Suppressor macrophage (primary cell): ENCODE measurements around the gene NR2E3.

Source experiments
- DNase-seq, 4 experiments: peaks; one replicate each; pipeline ENCODE4 v3.0.0-alpha.2; 2020 to 2022
- total RNA-seq, 17 experiments: gene quantifications; one replicate each; lab custom pipeline; 2026; ENCODE audit warnings: mixed read lengths in 6 of 17, inconsistent platforms in 3 of 17; lab: John Stamatoyannopoulos, UW

The NR2E3 gene
- 0 to 1.1 (median 0) reads per million in 17 experiments for total RNA-seq

GRCh38 chr15:71810256-71811035, at the start of gene NR2E3:
Gene NR2E3 (plus strand): TSS chr15:71810554. CDS start chr15:71810744, 190 bp downstream.
- DNase-seq = no peak

GRCh38 chr15:71760852-71761251, 49.5 kb upstream of the NR2E3 start:
- DNase-seq = no peak

DNA sequence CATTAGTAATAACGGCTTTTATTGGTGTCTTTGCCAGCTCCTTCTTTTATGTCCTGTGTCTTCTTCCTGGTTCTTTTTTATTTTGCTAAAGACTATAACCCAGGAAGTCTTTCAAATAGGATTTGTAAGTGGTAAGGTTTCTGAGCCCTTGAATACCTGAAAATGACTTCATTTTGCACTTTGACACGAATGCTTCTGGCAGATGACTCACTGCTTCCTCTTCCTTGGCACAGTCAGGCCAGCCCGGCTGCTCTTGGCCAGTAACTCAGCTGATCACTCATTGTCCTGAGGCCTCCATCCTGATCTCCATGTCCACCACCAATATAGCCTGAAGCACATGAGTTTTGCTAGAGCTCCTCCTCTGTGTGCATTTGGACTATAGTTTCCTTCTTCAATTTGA, 48.7 kb upstream of the NR2E3 start:
- peak; percentile 45 to 71 (median 62) for DNase-seq

- no peak for DNase-seq
Measured at GRCh38 chr15:71768184-71768583, 42.2 kb upstream of the NR2E3 start.

GRCh38 chr15:71773206-71773859, 37.0 kb upstream of the NR2E3 start:
- no peak for DNase-seq

DNA sequence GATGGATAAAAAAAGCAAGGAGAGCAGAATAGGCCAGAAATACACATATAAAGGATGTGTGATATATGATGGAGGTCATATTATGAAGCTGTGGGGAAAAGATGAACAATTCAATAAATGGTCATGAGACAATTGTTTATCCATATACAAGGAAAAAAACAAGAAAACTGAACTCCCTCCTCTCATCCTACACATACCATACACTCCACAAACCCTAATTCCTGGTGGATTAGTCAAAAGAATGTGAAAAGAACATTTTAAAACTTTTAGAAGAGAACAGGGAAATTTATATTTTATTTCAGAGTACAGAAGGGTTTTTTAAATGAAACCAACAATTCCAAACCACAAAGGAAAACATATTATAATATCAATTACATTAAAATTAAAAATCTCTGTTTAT, 34.5 kb upstream of the NR2E3 start:
- no peak for DNase-seq

DNA sequence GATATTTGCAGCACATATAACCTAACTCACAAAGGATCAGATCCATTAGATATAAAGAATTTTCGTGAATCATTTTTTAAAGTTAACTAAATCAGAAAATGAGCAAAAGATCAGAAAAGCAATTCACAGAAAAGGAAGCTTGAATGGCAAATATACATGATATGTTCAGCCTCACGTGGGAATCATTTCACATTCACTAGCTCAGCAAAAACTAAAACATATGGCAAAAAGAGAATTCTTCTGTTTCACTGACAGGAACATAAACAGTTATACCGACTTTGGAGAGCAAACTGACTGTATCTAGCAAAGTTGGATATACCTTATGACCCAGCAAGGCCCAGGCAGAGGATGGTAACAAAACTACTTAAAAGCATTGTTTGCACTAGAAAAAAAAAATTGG, 34.0 kb upstream of the NR2E3 start:
- DNase-seq = no peak

DNA sequence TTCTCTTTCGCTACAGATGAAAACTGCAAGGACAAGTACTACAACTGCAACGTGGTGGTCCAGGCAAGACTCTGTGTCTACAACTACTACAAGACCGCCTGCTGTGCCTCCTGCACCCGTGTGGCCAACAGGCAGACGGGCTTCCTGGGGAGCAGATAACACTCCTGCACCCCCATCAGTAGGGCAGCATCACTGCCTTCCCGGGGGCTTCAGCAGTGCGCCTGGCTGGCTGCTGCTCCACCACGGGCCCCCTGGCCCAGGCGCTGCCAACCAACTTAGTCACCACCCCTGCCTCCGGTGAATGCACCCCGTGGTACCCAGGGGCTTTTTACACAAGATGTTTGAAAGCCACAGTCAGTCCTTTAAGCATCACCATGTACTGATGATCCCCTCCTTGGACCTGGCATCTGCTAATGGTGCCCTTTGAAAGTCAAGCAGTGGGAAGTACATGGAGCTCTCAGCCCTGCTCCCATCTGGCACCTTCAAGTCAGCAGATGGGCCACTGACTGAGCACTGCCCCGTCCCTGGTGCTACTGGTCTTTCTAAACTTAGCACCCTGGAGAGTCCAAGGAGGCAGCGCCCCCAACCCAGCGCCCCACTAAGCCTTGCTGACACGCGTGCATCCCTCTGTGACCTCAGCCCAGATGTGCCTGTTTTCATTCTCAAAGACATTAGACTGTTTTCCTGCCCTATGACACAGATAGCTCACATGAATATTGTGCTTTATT, 33.0 kb upstream of the NR2E3 start:
- DNase-seq = no peak

- no peak for DNase-seq
Measured at GRCh38 chr15:71779073-71779797, 31.1 kb upstream of the NR2E3 start.

DNA sequence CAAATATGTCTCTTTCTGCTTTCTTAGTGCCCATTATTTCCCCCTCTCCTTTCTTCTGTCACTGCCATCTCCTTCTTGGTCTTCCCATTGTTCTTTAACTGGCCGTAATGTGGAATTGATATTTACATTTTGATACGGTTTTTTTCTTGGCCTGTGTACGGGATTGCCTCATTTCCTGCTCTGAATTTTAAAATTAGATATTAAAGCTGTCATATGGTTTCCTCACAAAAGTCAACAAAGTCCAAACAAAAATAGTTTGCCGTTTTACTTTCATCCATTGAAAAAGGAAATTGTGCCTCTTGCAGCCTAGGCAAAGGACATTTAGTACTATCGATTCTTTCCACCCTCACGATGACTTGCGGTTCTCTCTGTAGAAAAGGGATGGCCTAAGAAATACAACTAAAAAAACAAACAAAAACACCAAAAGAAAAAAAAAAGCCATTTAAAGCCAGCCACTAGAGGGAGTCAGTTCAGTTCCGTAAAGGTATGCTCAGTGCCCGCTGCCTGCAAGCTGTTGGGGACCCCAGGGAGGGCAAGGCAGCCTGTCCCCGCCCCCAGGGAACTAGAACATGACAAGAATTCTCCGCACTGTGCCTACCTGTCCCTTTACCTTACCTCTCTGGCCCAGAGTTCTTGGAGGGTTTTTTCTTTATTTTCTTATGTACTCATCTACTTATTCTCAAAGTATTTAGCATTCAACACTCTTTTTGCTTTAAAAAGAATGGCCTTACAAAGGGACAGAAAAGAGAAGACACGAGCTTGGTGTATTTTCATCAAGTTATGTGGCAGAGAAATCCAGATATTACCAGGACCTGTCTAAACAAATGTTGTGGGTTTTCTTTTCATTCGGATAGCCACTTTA, 30.0 kb upstream of the NR2E3 start:
- peak; percentile 13 to 55 (median 46) for DNase-seq

- DNase-seq = no peak
Measured at GRCh38 chr15:71781179-71781964, 29.0 kb upstream of the NR2E3 start.

DNA sequence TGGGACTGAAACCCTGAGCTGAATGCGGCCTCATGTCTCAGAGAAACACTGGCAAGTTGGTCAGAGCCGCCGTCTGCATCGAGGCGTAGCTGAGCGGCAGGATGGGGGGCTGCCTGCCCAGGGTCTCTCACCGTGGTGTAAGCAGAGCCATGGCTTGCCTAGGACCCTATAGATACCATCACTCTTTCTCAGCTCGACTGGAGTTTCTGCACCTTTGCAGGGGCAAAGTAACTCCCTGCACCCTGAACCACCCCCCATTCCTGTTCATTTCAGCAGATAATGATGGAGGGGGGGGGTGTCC, 28.4 kb upstream of the NR2E3 start:
- no peak for DNase-seq

DNA sequence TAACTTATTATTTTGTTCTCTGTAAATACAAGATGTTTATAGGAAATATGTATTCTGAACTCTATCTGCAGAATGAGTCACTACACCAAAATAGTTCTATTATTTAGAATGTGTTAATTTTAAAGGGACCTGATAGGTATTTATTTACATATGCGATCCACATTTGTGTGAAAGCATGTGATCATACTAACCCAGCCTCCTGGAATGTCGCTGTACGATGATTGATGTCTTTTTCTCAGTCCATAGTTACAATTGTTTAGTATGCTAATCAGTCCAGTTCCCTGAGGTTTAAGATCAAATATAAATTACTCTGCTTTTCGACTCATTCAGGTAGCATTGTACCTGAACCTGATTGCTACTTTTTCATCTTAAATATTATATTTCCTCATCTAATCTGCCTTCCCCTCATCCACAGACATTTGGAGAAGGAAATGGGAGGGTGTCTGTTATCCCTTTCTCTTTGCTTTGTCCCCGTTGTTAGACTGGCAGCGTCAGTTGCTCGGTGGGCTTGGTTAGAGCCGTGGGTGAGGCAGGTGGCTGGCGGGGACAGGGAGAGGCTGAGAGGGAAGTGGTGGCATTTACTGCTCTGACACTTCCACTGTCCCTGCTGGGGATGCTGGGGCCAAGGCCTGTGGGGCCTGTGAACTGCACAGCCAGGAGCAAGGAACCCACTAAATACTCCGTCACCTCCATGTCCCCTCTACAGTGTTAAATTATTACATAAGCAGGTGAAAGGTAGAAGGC, 27.8 kb upstream of the NR2E3 start:
- DNase-seq = no peak

- peak in 3 of 4 experiments; percentile 4 to 47 (median 17) for DNase-seq
Measured at GRCh38 chr15:71784719-71785118, 25.6 kb upstream of the NR2E3 start.

GRCh38 chr15:71785996-71786395, 24.4 kb upstream of the NR2E3 start:
- DNase-seq = no peak

DNA sequence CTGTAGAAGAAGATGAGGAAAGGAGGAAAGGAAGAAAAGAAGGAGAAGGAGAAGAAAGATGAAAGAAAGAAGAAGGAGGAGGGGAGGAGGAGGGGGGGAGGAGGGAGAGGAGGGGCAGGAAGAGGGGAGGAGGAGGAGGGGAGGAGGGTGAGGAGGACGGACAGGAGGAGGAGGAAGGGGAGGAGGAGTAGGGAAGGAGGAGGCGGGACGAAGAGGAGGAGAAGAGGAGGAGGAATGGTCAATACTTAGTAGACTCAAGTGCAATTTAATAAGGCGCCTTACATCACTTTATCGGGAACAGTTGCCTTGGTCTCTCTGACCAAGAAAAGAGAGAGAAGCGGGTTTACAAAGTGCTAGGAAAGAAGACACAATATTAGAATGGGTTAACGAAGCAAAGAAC, 23.7 kb upstream of the NR2E3 start:
- no peak for DNase-seq

GRCh38 chr15:71788646-71789579, 21.4 kb upstream of the NR2E3 start:
- DNase-seq = no peak

GRCh38 chr15:71789616-71790015, 20.7 kb upstream of the NR2E3 start:
- no peak for DNase-seq

- DNase-seq = no peak
Measured at GRCh38 chr15:71790081-71790480, 20.3 kb upstream of the NR2E3 start.
